Measurements from ENCODE around the gene ZBTB7C. TPM values are rescaled to one million over a fixed set of nuclear protein-coding genes. Genes with fewer than 3 reads are reported as not detected.

The ZBTB7C gene
- total and polyA plus RNA-seq, 4 donors = 3.2 to 10.9 (median 3.7) TPM

DNA sequence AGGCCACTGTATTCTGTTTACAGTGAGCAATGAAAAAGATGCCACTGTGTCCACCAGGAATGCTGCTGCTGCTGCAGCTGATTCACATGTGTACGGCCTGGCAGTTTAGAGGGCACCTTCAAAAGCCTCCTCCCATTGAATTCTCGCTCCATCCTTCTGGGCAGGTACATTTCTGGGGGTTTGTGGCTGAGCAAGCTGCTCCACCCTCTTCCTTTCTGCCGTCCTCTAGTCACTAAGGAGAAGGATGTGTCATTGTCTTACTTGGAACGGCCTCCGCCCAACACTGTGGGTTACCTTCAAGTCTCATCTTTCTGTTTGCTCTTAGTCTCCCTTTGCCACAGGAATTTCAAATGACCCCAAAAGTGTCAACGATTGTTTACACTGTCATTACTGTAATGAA lies 182.0 kb downstream of the ZBTB7C start:
- TF ChIP-seq, protein P1, sequence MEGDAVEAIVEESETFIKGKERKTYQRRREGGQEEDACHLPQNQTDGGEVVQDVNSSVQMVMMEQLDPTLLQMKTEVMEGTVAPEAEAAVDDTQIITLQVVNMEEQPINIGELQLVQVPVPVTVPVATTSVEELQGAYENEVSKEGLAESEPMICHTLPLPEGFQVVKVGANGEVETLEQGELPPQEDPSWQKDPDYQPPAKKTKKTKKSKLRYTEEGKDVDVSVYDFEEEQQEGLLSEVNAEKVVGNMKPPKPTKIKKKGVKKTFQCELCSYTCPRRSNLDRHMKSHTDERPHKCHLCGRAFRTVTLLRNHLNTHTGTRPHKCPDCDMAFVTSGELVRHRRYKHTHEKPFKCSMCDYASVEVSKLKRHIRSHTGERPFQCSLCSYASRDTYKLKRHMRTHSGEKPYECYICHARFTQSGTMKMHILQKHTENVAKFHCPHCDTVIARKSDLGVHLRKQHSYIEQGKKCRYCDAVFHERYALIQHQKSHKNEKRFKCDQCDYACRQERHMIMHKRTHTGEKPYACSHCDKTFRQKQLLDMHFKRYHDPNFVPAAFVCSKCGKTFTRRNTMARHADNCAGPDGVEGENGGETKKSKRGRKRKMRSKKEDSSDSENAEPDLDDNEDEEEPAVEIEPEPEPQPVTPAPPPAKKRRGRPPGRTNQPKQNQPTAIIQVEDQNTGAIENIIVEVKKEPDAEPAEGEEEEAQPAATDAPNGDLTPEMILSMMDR (IDR thresholded peaks at IDR 0.05; ENCODE audit: control extremely low read depth, extremely low read depth) = no peak
- Histone ChIP-seq H3K9me3 (ENCODE audit: control insufficient read depth in 4 of 4, insufficient read depth in 3 of 4, low read length in 3 of 4) (no peaks in the 10 kb centered on the region), H3K27me3 (ENCODE audit: control insufficient read depth in 3 of 3, insufficient read depth in 3 of 3, low read length in 2 of 3) (no peaks in the 10 kb centered on the region), H3K27ac (ENCODE audit: low read depth in 1 of 2, low read length in 1 of 2) (no peak overlapping the region), H3K36me3 (ENCODE audit: control insufficient read depth in 4 of 4, insufficient read depth in 4 of 4, low read length in 4 of 4) (no peaks in the 10 kb centered on the region), H3K4me3 (no peak overlapping the region), H3K9ac (ENCODE audit: insufficient read depth in 1 of 2, low read length in 2 of 2) (no peak overlapping the region), H3K4me1 (ENCODE audit: control insufficient read depth in 5 of 5, insufficient read depth in 5 of 5, low read length in 5 of 5) (peaks cover 2 to 19% (median 12%) of the 10 kb centered on the region in 5 donors)
- ATAC-seq (ENCODE audit: insufficient read depth, low FRiP score) (no peak), DNase-seq (no peak)
- WGBS, 2 donors = 49 to 56% methylated on average over 6 of the region's 6 CpGs

DNA sequence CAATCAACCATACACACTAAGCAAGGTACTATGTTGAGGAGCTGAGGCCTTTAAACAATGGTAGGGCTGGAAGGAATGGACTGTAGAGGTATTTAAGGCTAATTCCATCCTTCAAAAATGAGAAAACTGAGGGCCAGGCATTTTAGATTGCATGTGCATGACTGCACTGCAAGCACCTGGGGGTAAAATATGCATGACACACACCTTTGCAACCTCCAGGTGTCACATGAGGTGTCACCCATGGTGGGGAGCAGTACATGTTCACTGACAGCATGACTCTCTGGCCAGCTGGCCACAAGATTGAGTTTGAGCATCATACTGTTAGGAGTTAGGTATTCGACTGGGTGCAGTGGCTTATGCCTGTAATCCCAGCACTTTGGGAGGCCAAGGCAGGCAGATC lies 182.8 kb downstream of the ZBTB7C start:
- H3K4me3 ChIP-seq = no peak overlapping the region
- no peak for DNase-seq
- peaks cover 2 to 19% (median 12%) of the 10 kb centered on the region in 5 donors for H3K4me1 ChIP-seq (ENCODE audit: control insufficient read depth in 5 of 5, insufficient read depth in 5 of 5, low read length in 5 of 5)
- no peak overlapping the region for H3K9ac ChIP-seq (ENCODE audit: insufficient read depth in 1 of 2, low read length in 2 of 2)
- no peak for ATAC-seq (ENCODE audit: insufficient read depth, low FRiP score)
- TF ChIP-seq, protein P1 (IDR thresholded peaks at IDR 0.05; ENCODE audit: control extremely low read depth, extremely low read depth) = no peak
- no peaks in the 10 kb centered on the region for H3K9me3 ChIP-seq (ENCODE audit: control insufficient read depth in 4 of 4, insufficient read depth in 3 of 4, low read length in 3 of 4)
- H3K27ac ChIP-seq (ENCODE audit: low read depth in 1 of 2, low read length in 1 of 2) = no peak overlapping the region
- no peaks in the 10 kb centered on the region for H3K27me3 ChIP-seq (ENCODE audit: control insufficient read depth in 3 of 3, insufficient read depth in 3 of 3, low read length in 2 of 3)
- no peaks in the 10 kb centered on the region for H3K36me3 ChIP-seq (ENCODE audit: control insufficient read depth in 4 of 4, insufficient read depth in 4 of 4, low read length in 4 of 4)
- WGBS, 2 donors = 96 to 100% methylated on average over 1 of the region's 1 CpG

DNA sequence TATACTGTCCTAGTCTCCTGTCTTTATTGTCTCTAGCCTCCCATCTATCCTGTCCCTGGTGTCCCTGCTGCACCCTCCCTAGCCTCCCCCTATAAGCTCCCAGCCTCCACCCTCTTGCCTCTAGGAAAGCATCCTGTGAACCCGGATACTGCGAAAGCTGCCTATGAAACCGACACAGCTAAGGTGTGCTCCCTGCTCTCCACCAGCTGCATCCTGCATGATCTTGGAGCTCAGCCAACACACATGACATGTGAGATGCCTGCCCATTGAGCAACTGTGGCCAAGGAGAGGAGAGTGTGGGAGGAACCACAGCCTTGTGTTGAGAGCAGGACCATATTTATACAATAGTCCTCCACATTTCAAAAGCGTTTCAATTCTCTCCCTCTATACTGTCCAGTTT lies 187.1 kb downstream of the ZBTB7C start:
- Histone ChIP-seq H3K9me3 (ENCODE audit: control insufficient read depth in 4 of 4, insufficient read depth in 3 of 4, low read length in 3 of 4) (no peaks in the 10 kb centered on the region), H3K27me3 (ENCODE audit: control insufficient read depth in 3 of 3, insufficient read depth in 3 of 3, low read length in 2 of 3) (no peaks in the 10 kb centered on the region), H3K27ac (ENCODE audit: low read depth in 1 of 2, low read length in 1 of 2) (no peak overlapping the region), H3K4me1 (ENCODE audit: control insufficient read depth in 5 of 5, insufficient read depth in 5 of 5, low read length in 5 of 5) (peaks cover 0 to 3% (median 0%) of the 10 kb centered on the region in 5 donors), H3K4me3 (no peak overlapping the region), H3K9ac (ENCODE audit: insufficient read depth in 1 of 2, low read length in 2 of 2) (no peak overlapping the region), H3K36me3 (ENCODE audit: control insufficient read depth in 4 of 4, insufficient read depth in 4 of 4, low read length in 4 of 4) (no peaks in the 10 kb centered on the region)
- no peak for ATAC-seq (ENCODE audit: insufficient read depth, low FRiP score)
- peak; percentile 56 to 74 (median 62) for DNase-seq
- TF ChIP-seq, protein P1 (IDR thresholded peaks at IDR 0.05; ENCODE audit: control extremely low read depth, extremely low read depth) = no peak
- WGBS, 2 donors = 17 to 29% methylated on average over 4 of the region's 4 CpGs

All from lung (tissue), 12 donors.